ENCODE results near the gene KCNQ5. TPM values are rescaled to one million over a fixed set of nuclear protein-coding genes. Genes with fewer than 3 reads are reported as not detected.

KCNQ5 gene
- total RNA-seq, 4 donors from 2014 or later = 0.21 to 1.1 (median 0.59) TPM; not detected in 1

DNA sequence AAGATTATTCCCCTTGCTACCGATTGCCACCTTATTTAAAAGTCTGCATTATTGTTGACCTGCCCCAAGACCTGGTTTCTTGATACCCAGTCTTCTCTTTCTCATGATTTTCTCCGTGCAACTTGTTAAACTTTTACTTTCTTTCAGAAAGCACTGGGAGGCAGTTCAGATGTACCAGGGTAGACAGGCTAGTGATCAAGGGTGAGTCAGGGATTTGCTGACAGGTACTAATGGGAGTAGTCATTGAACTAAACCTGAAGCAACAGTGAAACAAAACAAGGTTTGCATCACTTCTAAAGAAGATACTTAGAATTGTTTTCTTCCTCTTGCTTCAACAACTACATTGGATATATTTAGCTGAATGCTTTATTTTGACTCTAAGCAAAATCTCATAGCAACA, 124.4 kb downstream of the KCNQ5 start:
- 79 to 86% methylated on average over 2 of the region's 2 CpGs for WGBS, 2 donors
- no peaks in the 10 kb centered on the region for H3K27me3 ChIP-seq
- H3K36me3 ChIP-seq = no peaks in the 10 kb centered on the region
- DNase-seq (ENCODE audit: low spot score in 2 of 2) = no peak
- no peaks in the 10 kb centered on the region for H3K4me1 ChIP-seq
- H3K9me3 ChIP-seq = no peaks in the 10 kb centered on the region
- TF ChIP-seq EP300 (IDR thresholded peaks at IDR 0.05) = no peak
- TF ChIP-seq, protein P1, sequence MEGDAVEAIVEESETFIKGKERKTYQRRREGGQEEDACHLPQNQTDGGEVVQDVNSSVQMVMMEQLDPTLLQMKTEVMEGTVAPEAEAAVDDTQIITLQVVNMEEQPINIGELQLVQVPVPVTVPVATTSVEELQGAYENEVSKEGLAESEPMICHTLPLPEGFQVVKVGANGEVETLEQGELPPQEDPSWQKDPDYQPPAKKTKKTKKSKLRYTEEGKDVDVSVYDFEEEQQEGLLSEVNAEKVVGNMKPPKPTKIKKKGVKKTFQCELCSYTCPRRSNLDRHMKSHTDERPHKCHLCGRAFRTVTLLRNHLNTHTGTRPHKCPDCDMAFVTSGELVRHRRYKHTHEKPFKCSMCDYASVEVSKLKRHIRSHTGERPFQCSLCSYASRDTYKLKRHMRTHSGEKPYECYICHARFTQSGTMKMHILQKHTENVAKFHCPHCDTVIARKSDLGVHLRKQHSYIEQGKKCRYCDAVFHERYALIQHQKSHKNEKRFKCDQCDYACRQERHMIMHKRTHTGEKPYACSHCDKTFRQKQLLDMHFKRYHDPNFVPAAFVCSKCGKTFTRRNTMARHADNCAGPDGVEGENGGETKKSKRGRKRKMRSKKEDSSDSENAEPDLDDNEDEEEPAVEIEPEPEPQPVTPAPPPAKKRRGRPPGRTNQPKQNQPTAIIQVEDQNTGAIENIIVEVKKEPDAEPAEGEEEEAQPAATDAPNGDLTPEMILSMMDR (IDR thresholded peaks at IDR 0.05) = no peak
- no peak for TF ChIP-seq POLR2A (IDR thresholded peaks at IDR 0.05)
- no peak overlapping the region for H3K27ac ChIP-seq
- H3K4me3 ChIP-seq = no peak overlapping the region

GRCh38 chr6:72748759-72749158, 126.9 kb downstream of the KCNQ5 start:
- Histone ChIP-seq H3K4me1 (no peaks in the 10 kb centered on the region), H3K4me3 (no peak overlapping the region), H3K27ac (no peak overlapping the region), H3K27me3 (no peaks in the 10 kb centered on the region), H3K36me3 (no peaks in the 10 kb centered on the region), H3K9me3 (no peaks in the 10 kb centered on the region)
- 4 to 8% methylated on average over 1 of the region's 1 CpG for WGBS, 2 donors
- TF ChIP-seq POLR2A (IDR thresholded peaks at IDR 0.05) (no peak), EP300 (IDR thresholded peaks at IDR 0.05) (no peak)
- TF ChIP-seq, protein P1 (IDR thresholded peaks at IDR 0.05) = no peak
- no peak for DNase-seq (ENCODE audit: low spot score in 2 of 2)

DNA sequence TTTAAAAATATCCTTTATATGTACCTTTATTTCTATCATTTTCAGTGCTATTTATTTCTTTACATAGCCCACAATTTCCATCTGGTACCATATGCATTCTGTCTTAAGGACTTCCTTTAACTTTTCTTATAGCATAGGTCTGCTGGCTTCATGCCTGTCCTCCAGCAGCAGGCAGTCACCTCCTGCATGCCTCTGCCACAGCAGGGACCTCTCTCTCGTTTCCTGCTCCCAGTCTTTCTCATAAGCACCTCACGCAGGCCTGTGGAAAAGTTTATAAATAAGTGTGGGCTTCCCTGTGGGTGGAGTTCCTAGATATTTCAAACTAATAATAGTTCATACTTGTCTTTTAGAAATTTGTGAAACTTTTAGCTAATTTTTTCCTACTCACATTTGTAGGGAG, 133.9 kb downstream of the KCNQ5 start:
- H3K4me3 ChIP-seq = no peak overlapping the region
- H3K27ac ChIP-seq = no peak overlapping the region
- 53 to 55% methylated on average over 2 of the region's 2 CpGs for WGBS, 2 donors
- H3K4me1 ChIP-seq = peaks cover 0 to 15% (median 0%) of the 10 kb centered on the region in 4 donors
- no peaks in the 10 kb centered on the region for H3K27me3 ChIP-seq
- no peak for DNase-seq (ENCODE audit: low spot score in 2 of 2)
- TF ChIP-seq, protein P1 (IDR thresholded peaks at IDR 0.05) = no peak
- no peak for TF ChIP-seq POLR2A (IDR thresholded peaks at IDR 0.05)
- no peak for TF ChIP-seq EP300 (IDR thresholded peaks at IDR 0.05)
- H3K9me3 ChIP-seq = no peaks in the 10 kb centered on the region
- no peaks in the 10 kb centered on the region for H3K36me3 ChIP-seq

GRCh38 chr6:72757048-72757447, 135.2 kb downstream of the KCNQ5 start:
- no peak overlapping the region for H3K27ac ChIP-seq
- no peaks in the 10 kb centered on the region for H3K9me3 ChIP-seq
- 89 to 93% methylated on average over 3 of the region's 3 CpGs for WGBS, 2 donors
- H3K4me1 ChIP-seq = peaks cover 0 to 16% (median 0%) of the 10 kb centered on the region in 4 donors
- no peak for TF ChIP-seq EP300 (IDR thresholded peaks at IDR 0.05)
- no peaks in the 10 kb centered on the region for H3K27me3 ChIP-seq
- DNase-seq (ENCODE audit: low spot score in 2 of 2) = no peak
- H3K36me3 ChIP-seq = no peaks in the 10 kb centered on the region
- no peak overlapping the region for H3K4me3 ChIP-seq

- no peaks in the 10 kb centered on the region for H3K36me3 ChIP-seq
- no peak overlapping the region for H3K27ac ChIP-seq
- H3K9me3 ChIP-seq = no peaks in the 10 kb centered on the region
- no peak overlapping the region for H3K4me3 ChIP-seq
- TF ChIP-seq EP300 (IDR thresholded peaks at IDR 0.05) = no peak
- no peak for TF ChIP-seq POLR2A (IDR thresholded peaks at IDR 0.05)
- TF ChIP-seq, protein P1 (IDR thresholded peaks at IDR 0.05) = no peak
- no peak for DNase-seq (ENCODE audit: low spot score in 2 of 2)
- 75 to 88% methylated on average over 1 of the region's 1 CpG for WGBS, 2 donors
- H3K27me3 ChIP-seq = no peaks in the 10 kb centered on the region
- peaks cover 0 to 16% (median 0%) of the 10 kb centered on the region in 4 donors for H3K4me1 ChIP-seq
These were observed 136.1 kb downstream of the KCNQ5 start for GRCh38 chr6:72757926-72758325.

DNA sequence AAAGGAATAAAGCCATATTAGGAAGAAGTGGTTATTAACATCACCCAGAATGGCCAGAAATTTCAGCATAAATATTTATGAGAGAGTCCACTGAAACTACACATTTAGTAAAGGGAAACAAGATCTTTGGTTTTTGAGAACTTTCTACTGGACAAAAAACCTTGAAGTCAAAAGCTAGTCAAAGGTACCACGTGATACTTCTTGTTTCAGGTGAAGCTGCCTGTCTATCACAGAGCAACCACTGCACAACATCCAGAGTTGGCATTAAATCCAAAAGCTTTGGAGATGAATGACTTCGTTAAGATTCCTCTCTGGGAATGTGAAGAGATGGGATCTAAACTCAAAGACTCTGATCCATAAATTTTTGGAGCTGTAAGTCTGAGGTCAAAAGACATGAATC, 137.0 kb downstream of the KCNQ5 start:
- WGBS, 2 donors = 72 to 75% methylated on average over 2 of the region's 2 CpGs
- no peak for DNase-seq (ENCODE audit: low spot score in 2 of 2)
- Histone ChIP-seq H3K36me3 (no peaks in the 10 kb centered on the region), H3K4me3 (no peak overlapping the region), H3K9me3 (no peaks in the 10 kb centered on the region), H3K4me1 (peaks cover 0 to 16% (median 0%) of the 10 kb centered on the region in 4 donors), H3K27me3 (no peaks in the 10 kb centered on the region), H3K27ac (no peak overlapping the region)
- TF ChIP-seq, protein P1 (IDR thresholded peaks at IDR 0.05) = no peak
- no peak for TF ChIP-seq EP300 (IDR thresholded peaks at IDR 0.05)
- TF ChIP-seq POLR2A (IDR thresholded peaks at IDR 0.05) = no peak
